ENCODE measurements around the gene ZSCAN21.

DNA sequence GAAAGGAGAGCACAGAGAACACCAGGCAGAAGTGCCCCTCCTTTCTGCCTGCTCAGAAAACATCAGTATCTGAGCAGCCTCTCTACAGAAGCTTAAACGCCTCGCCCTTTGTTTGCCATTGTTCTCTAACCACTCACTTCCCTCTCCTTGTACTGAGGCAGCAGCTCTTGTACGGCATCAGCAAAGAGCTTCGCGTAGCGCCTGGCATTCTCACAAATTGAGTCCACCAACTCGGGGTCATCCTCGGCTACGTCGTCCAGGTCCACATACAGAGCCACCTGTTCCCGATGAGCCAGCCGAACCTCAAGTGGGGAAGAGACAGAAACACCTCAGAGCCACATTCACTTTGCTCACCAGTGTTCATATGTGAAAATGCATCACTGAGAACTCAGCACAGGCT lies 49.9 kb downstream of the ZSCAN21 start:
- TF ChIP-seq POLR2A (IDR thresholded peaks at IDR 0.05): no peak
- TF ChIP-seq, protein P1, sequence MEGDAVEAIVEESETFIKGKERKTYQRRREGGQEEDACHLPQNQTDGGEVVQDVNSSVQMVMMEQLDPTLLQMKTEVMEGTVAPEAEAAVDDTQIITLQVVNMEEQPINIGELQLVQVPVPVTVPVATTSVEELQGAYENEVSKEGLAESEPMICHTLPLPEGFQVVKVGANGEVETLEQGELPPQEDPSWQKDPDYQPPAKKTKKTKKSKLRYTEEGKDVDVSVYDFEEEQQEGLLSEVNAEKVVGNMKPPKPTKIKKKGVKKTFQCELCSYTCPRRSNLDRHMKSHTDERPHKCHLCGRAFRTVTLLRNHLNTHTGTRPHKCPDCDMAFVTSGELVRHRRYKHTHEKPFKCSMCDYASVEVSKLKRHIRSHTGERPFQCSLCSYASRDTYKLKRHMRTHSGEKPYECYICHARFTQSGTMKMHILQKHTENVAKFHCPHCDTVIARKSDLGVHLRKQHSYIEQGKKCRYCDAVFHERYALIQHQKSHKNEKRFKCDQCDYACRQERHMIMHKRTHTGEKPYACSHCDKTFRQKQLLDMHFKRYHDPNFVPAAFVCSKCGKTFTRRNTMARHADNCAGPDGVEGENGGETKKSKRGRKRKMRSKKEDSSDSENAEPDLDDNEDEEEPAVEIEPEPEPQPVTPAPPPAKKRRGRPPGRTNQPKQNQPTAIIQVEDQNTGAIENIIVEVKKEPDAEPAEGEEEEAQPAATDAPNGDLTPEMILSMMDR (IDR thresholded peaks at IDR 0.05): no peak

Data from tibial nerve (tissue), 3 donors.